ENCODE measurements around the gene CLEC6A.

GRCh38 chr12:8508223-8508622 lies 52.5 kb downstream of the CLEC6A start:
- TF ChIP-seq CTCF (IDR thresholded peaks at IDR 0.05; ENCODE audit: low read depth, low read length) (no peak), POLR2A (IDR thresholded peaks at IDR 0.05; ENCODE audit: extremely low read depth, insufficient read length) (no peak)

Measured in NB4 (cell line).